ENCODE results near the gene GRAMD2B.

GRAMD2B gene

GRCh38 chr5:126526493-126526892, 103.3 kb downstream of the GRAMD2B start:
- TF ChIP-seq POLR2A (IDR thresholded peaks at IDR 0.05; ENCODE audit: low read length) (no peak), GATA1 (IDR thresholded peaks at IDR 0.05; ENCODE audit: low read depth, low read length) (no peak)

GRCh38 chr5:126527158-126527557, 103.9 kb downstream of the GRAMD2B start:
- DNase-seq: no peak
- TF ChIP-seq GATA1 (IDR thresholded peaks at IDR 0.05; ENCODE audit: low read depth, low read length): no peak
- TF ChIP-seq POLR2A (IDR thresholded peaks at IDR 0.05; ENCODE audit: low read length): no peak

More at GRCh38 chr5:126526493-126526892, 103.3 kb downstream of the GRAMD2B start:
- no peak for DNase-seq

- DNase-seq: no peak
- TF ChIP-seq POLR2A (IDR thresholded peaks at IDR 0.05; ENCODE audit: low read length) (no peak), GATA1 (IDR thresholded peaks at IDR 0.05; ENCODE audit: low read depth, low read length) (no peak)
These were observed 104.7 kb downstream of the GRAMD2B start for GRCh38 chr5:126527892-126528291.

- no peak for DNase-seq
- TF ChIP-seq GATA1 (IDR thresholded peaks at IDR 0.05; ENCODE audit: low read depth, low read length) (no peak), POLR2A (IDR thresholded peaks at IDR 0.05; ENCODE audit: low read length) (no peak)
These were observed 108.4 kb downstream of the GRAMD2B start for GRCh38 chr5:126531543-126532120.

- DNase-seq: no peak
- TF ChIP-seq POLR2A (IDR thresholded peaks at IDR 0.05; ENCODE audit: low read length) (no peak), GATA1 (IDR thresholded peaks at IDR 0.05; ENCODE audit: low read depth, low read length) (no peak)
These were observed 111.3 kb downstream of the GRAMD2B start for GRCh38 chr5:126534553-126534952.

GRCh38 chr5:126535856-126536545, 112.8 kb downstream of the GRAMD2B start:
- no peak for DNase-seq
- TF ChIP-seq GATA1 (IDR thresholded peaks at IDR 0.05; ENCODE audit: low read depth, low read length): no peak
- no peak for TF ChIP-seq POLR2A (IDR thresholded peaks at IDR 0.05; ENCODE audit: low read length)

GRCh38 chr5:126536874-126537273, 113.7 kb downstream of the GRAMD2B start:
- TF ChIP-seq POLR2A (IDR thresholded peaks at IDR 0.05; ENCODE audit: low read length) (no peak), GATA1 (IDR thresholded peaks at IDR 0.05; ENCODE audit: low read depth, low read length) (no peak)
- DNase-seq: no peak

- no peak for DNase-seq
- TF ChIP-seq POLR2A (IDR thresholded peaks at IDR 0.05; ENCODE audit: low read length) (no peak), GATA1 (IDR thresholded peaks at IDR 0.05; ENCODE audit: low read depth, low read length) (no peak)
These were observed 115.4 kb downstream of the GRAMD2B start for GRCh38 chr5:126538579-126538978.

- DNase-seq: no peak
- no peak for TF ChIP-seq GATA1 (IDR thresholded peaks at IDR 0.05; ENCODE audit: low read depth, low read length)
- no peak for TF ChIP-seq POLR2A (IDR thresholded peaks at IDR 0.05; ENCODE audit: low read length)
These were observed 117.4 kb downstream of the GRAMD2B start for GRCh38 chr5:126540631-126541030.

- DNase-seq: no peak
- TF ChIP-seq GATA1 (IDR thresholded peaks at IDR 0.05; ENCODE audit: low read depth, low read length) (no peak), POLR2A (IDR thresholded peaks at IDR 0.05; ENCODE audit: low read length) (no peak)
These were observed 119.2 kb downstream of the GRAMD2B start for GRCh38 chr5:126542441-126542840.

GRCh38 chr5:126543009-126543408, 119.8 kb downstream of the GRAMD2B start:
- TF ChIP-seq GATA1 (IDR thresholded peaks at IDR 0.05; ENCODE audit: low read depth, low read length): no peak
- TF ChIP-seq POLR2A (IDR thresholded peaks at IDR 0.05; ENCODE audit: low read length): no peak

GRCh38 chr5:126543660-126544059, 120.5 kb downstream of the GRAMD2B start:
- no peak for DNase-seq
- TF ChIP-seq POLR2A (IDR thresholded peaks at IDR 0.05; ENCODE audit: low read length) (no peak), GATA1 (IDR thresholded peaks at IDR 0.05; ENCODE audit: low read depth, low read length) (no peak)

More at GRCh38 chr5:126543009-126543408, 119.8 kb downstream of the GRAMD2B start:
- no peak for DNase-seq
